Stomach (tissue), 19 donors: ENCODE data around the gene SMYD3. TPM values are rescaled to one million over a fixed set of nuclear protein-coding genes. Genes with fewer than 3 reads are reported as not detected.
A peak's percentile ranks its signal among the peaks of the same experiment; 100 is the strongest.

Experiments
- DNase-seq, 2 donors: peaks; one replicate each; pipeline versions ENCODE4 v3.0.0 to v3.0.0-alpha.2; 2013 to 2019
- H3K27ac ChIP-seq, 5 donors: fragments of 200-600 bp in 4 of 5; sonication (generic) in 4 of 5; one replicate each; pipeline ENCODE4 v1.5.1; 2013 to 2019; ENCODE audit warnings: mild to moderate bottlenecking in 1 of 5, moderate library complexity in 1 of 5
- H3K27me3 ChIP-seq, 3 donors: fragments of 200-600 bp; sonication (generic); one replicate each; pipeline ENCODE4 v1.5.1; 2017 to 2019; ENCODE audit warnings: mixed run types in 1 of 3
- H3K36me3 ChIP-seq, 4 donors: fragments of 200-600 bp; sonication (generic); 1 replicate in 3 of 4; 2 replicates in 1 of 4; pipeline ENCODE4 v1.5.1; 2016 to 2019
- H3K4me1 ChIP-seq, 4 donors: fragments of 200-600 bp; sonication (generic); one replicate each; pipeline ENCODE4 v1.5.1; 2016 to 2019
- H3K4me3 ChIP-seq, 4 donors: fragments of 200-600 bp; sonication (generic) in 3 of 4; one replicate each; pipeline ENCODE4 v1.5.1; 2016 to 2019; ENCODE audit warnings: mild to moderate bottlenecking in 1 of 4
- H3K9me3 ChIP-seq, 4 donors: fragments of 200-600 bp; sonication (generic); one replicate each; pipeline ENCODE4 v1.5.1; 2016 to 2019
- CTCF ChIP-seq, 7 experiments: fragments of 450-650 bp in 4 of 7; fragments of 200-600 bp in 3 of 7; sonication (generic) in 3 of 7; IDR thresholded peaks; one replicate each; pipeline ENCODE4 v1.5.1; 2016 to 2019; ENCODE audit warnings: antibody characterized with exemption in 7 of 7, control low read depth in 2 of 7, mild to moderate bottlenecking in 1 of 7
- EP300 ChIP-seq: sonication (generic); formaldehyde crosslinking; IDR thresholded peaks from one replicate; pipeline ENCODE4 v1.6.1; 2017; ENCODE audit warnings: antibody characterized with exemption
- POLR2A ChIP-seq, 4 donors: fragments of 450-650 bp; IDR thresholded peaks; one replicate each; pipeline ENCODE4 v1.6.1; 2016; ENCODE audit warnings: antibody characterized with exemption in 4 of 4, control low read depth in 2 of 4, mild to moderate bottlenecking in 1 of 4, moderate library complexity in 1 of 4
- POLR2AphosphoS5 ChIP-seq, 3 donors: sonication (generic); formaldehyde crosslinking; IDR thresholded peaks; one replicate each; pipeline ENCODE4 v1.6.1; 2016; ENCODE audit warnings: antibody characterized with exemption in 3 of 3
- WGBS, 5 donors: extraction: QIAGEN DNeasy Blood & Tissue Kit in 3 of 5; methylation state at CpG; one replicate each; pipeline versions ENCODE4 v1.1.5 to v1.1.7; 2013 to 2018; 5-methylcytosine and 5-hydroxymethylcytosine counted together
- intact Hi-C: fragments of 100-400 bp; cut with DNase I; formaldehyde crosslinking; loops from one replicate; pipeline ENCODE4 v1.15.1; 2023; ENCODE audit warnings: low total_unique reads
- long read RNA-seq, 10 donors: transcript quantifications; one replicate each; lab custom pipeline, GENCODE V29; 2026
- polyA plus RNA-seq, 3 donors: library from polyadenylated mRNA; stranded (reverse); fragments of 200-250 nt; gene quantifications; one replicate each; pipeline ENCODE4 v1.2.3, GENCODE V29; 2013
- total RNA-seq, 5 donors: library from RNA; depleted of rRNA; stranded (reverse); fragments of >200 nt; gene quantifications; one replicate each; pipeline versions ENCODE4 v1.1.0 to v1.2.3, GENCODE V29; 2014 to 2016
- donor health status: healthy with polysubstance abuse.
- donor health status: Bipolar disorder and iron deficiency.
- donor health status: healthy.

Gene SMYD3
- 100 to 1,000 TPM in 1 of 5 donors, 10 to 100 TPM in 3, 1 to 10 TPM in 1; 6.4 to 196 (median 34.7) TPM for total RNA-seq
- 10 to 100 TPM; 11.2 to 23.2 (median 16.2) TPM for polyA plus RNA-seq
- long read RNA-seq, donor 1, partial matches to known transcripts = 0 of 3 reads
- long read RNA-seq, donor 1, other reads (novel, unspliced or antisense) = 0 of 3 reads
- long read RNA-seq, donor 2, partial matches to known transcripts = 0 of 2 reads
- long read RNA-seq, donor 2, other reads (novel, unspliced or antisense) = 0 of 2 reads
- long read RNA-seq, donor 3, partial matches to known transcripts = 0 of 2 reads
- long read RNA-seq, donor 3, other reads (novel, unspliced or antisense) = 0 of 2 reads
- long read RNA-seq, donor 4 = 0 reads
- long read RNA-seq, donor 5, partial matches to known transcripts = 0 of 6 reads
- long read RNA-seq, donor 5, other reads (novel, unspliced or antisense) = 0 of 6 reads
- long read RNA-seq, donor 6 = 0 reads
- long read RNA-seq, donor 7, partial matches to known transcripts = 0 of 3 reads
- long read RNA-seq, donor 7, other reads (novel, unspliced or antisense) = 0 of 3 reads
- long read RNA-seq, donor 8, partial matches to known transcripts = 0 of 4 reads
- long read RNA-seq, donor 8, other reads (novel, unspliced or antisense) = 0 of 4 reads
- long read RNA-seq, donor 9, partial matches to known transcripts = 0 of 2 reads
- long read RNA-seq, donor 9, other reads (novel, unspliced or antisense) = 0 of 2 reads
- long read RNA-seq, donor 10, partial matches to known transcripts = 0 of 1 reads
- long read RNA-seq, donor 10, other reads (novel, unspliced or antisense) = 0 of 1 reads

GRCh38 chr1:246506674-246507481 lies at the start of gene SMYD3:
Gene SMYD3 (minus strand): TSS chr1:246507279.
- WGBS, 5 donors = 0 to 2% (median 1%) methylated on average over 19 to 79 of the region's 79 CpGs
- intact Hi-C loops = loop anchor here (10.0 kb wide), 1 partner anchor 188 kb away; no protein-coding TSS in a partner anchor

GRCh38 chr1:246554201-246554600 lies 47.1 kb upstream of the SMYD3 start:
- Histone ChIP-seq H3K36me3 (peaks cover 20 to 100% (median 97%) of the 10 kb centered on the region in 4 donors), H3K27ac (no peak overlapping the region), H3K4me3 (no peak overlapping the region), H3K9me3 (no peaks in the 10 kb centered on the region), H3K4me1 (no peaks in the 10 kb centered on the region), H3K27me3 (no peaks in the 10 kb centered on the region)
- TF ChIP-seq POLR2A (IDR thresholded peaks at IDR 0.05) (no peak), POLR2AphosphoS5 (IDR thresholded peaks at IDR 0.05) (no peak), EP300 (no peak), CTCF (IDR thresholded peaks at IDR 0.05) (no peak)
- intact Hi-C loops = no loop called here
- DNase-seq = no peak
- 89 to 96% (median 94%) methylated on average over 16 of the region's 16 CpGs for WGBS, 5 donors

More at GRCh38 chr1:246506674-246507481, at the start of gene SMYD3:
- TF ChIP-seq POLR2A (IDR thresholded peaks at IDR 0.05) (no peak), POLR2AphosphoS5 (IDR thresholded peaks at IDR 0.05) (peak in 2 of 3 donors; percentile 42 to 67)
- H3K36me3 ChIP-seq = no peaks in the 10 kb centered on the region
- peak within 1 kb of the TSS; percentile 83 to 100 (median 96) for H3K4me3 ChIP-seq
- peak; percentile 78 to 96 for DNase-seq
- H3K4me1 ChIP-seq = peaks cover 5 to 22% (median 16%) of the 10 kb centered on the region in 4 donors
- H3K27me3 ChIP-seq = no peaks in the 10 kb centered on the region
- H3K27ac ChIP-seq = peak within 1 kb of the TSS; percentile 61 to 80 (median 75)
- H3K9me3 ChIP-seq = no peaks in the 10 kb centered on the region

- intact Hi-C loops = no loop called here
- WGBS, 5 donors = 79 to 94% (median 90%) methylated on average over 6 of the region's 6 CpGs
- Histone ChIP-seq H3K4me1 (no peaks in the 10 kb centered on the region), H3K9me3 (no peaks in the 10 kb centered on the region), H3K27me3 (no peaks in the 10 kb centered on the region), H3K4me3 (no peak overlapping the region), H3K36me3 (peaks cover 23 to 100% (median 100%) of the 10 kb centered on the region in 4 donors), H3K27ac (no peak overlapping the region)
- TF ChIP-seq EP300 = no peak
- no peak for TF ChIP-seq CTCF (IDR thresholded peaks at IDR 0.05)
- TF ChIP-seq POLR2A (IDR thresholded peaks at IDR 0.05) = no peak
- no peak for TF ChIP-seq POLR2AphosphoS5 (IDR thresholded peaks at IDR 0.05)
- DNase-seq = no peak
Measured at GRCh38 chr1:246552110-246552509, 45.0 kb upstream of the SMYD3 start.

- Histone ChIP-seq H3K9me3 (no peaks in the 10 kb centered on the region), H3K27ac (no peak overlapping the region), H3K36me3 (peaks cover 30 to 100% (median 99%) of the 10 kb centered on the region in 4 donors), H3K4me3 (no peak overlapping the region), H3K27me3 (no peaks in the 10 kb centered on the region), H3K4me1 (no peaks in the 10 kb centered on the region)
- no peak for DNase-seq
- no peak for TF ChIP-seq POLR2A (IDR thresholded peaks at IDR 0.05)
- no peak for TF ChIP-seq POLR2AphosphoS5 (IDR thresholded peaks at IDR 0.05)
- TF ChIP-seq EP300 = no peak
- no peak for TF ChIP-seq CTCF (IDR thresholded peaks at IDR 0.05)
- WGBS, 5 donors = 65 to 70% (median 69%) methylated on average over 11 of the region's 11 CpGs
- intact Hi-C loops = no loop called here
Measured at GRCh38 chr1:246550402-246550801, 43.3 kb upstream of the SMYD3 start.
